GM21737 (cell line): ENCODE measurements around the gene FGF6.
"Not testable (repeated sequence)": the region's sequence is repeated elsewhere in the genome, so short reads cannot be mapped to it uniquely, and the experiment has no call there.

Experiments
- ATAC-seq: cut with Tn5 transposase; IDR thresholded peaks from one replicate; pipeline ENCODE4 v1.9.1; 2021; ENCODE audit warnings: mild to moderate bottlenecking, moderate library complexity; ENCODE audit not compliant: unreplicated experiment

Gene FGF6

GRCh38 chr12:4421590-4422031 is 24.0 kb downstream of the FGF6 start:
- ATAC-seq = no peak

DNA sequence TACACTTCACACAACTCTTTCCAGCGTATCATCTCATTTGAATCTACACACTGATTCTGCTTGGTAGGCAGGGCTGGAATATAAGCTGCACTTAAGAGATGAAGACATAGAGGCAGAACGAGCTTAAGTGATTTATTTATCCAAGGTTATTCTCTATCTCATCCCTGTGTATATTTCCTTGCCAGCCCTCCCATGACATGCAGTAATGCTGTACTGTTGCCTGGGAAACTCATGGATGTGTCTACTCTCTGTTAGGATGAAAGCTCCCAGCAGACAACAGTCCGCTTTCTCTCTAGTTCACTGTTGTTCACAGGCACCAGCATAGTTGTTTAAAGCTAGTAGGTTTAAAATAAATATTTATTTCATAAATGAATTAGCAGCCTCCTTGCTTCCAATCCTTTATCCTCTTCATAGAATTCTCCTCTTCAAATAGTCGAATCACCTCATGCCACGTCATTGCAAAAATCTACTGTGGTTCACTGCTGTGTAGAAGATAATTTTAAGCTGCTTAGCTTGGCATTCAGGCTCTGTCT is 25.4 kb downstream of the FGF6 start:
- ATAC-seq = no peak

- ATAC-seq = no peak
Measured at GRCh38 chr12:4418913-4419312, 26.7 kb downstream of the FGF6 start.

GRCh38 chr12:4417936-4418335 is 27.7 kb downstream of the FGF6 start:
- no peak for ATAC-seq

DNA sequence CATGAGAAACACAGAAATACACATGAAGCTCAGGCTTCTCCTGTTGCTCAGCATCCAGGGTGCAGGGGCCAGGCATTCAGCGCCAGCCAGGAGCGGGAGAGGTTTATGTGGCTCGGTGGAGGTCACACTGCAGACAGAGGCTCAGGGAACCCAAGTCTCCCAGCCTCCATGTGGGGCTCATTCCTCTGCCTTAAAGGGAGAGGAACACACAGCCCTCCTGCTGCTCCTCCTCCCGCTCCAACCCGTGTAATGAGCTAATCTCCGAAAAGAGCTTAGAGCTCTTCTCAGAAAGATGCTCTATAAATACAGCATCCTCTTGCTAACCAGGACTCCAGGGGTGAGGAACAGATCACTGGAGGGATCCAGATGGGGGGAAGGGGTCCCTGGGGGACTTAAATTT is 28.2 kb downstream of the FGF6 start:
- no peak for ATAC-seq

- no peak for ATAC-seq
Measured at GRCh38 chr12:4416276-4416675, 29.3 kb downstream of the FGF6 start.

DNA sequence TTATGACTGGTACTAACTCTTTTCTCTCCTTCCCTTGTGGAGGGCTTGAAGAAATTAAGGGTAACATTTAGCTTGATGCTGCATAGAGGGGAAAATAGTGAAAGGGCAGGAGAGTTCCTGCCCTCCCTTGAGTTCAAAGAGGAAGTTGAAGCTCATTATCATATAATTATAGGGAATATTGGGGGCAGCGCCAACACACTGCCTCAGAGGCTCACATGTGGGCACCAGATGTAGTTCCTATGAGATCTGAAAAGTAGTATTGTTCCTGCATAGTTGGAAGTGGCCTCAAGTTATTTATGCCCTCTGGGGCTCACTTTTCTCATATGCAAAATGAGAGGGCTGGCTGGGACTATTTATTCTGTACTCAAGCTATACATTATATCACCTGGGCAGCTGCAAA is 33.1 kb downstream of the FGF6 start:
- ATAC-seq = no peak

GRCh38 chr12:4412056-4412455 is 33.6 kb downstream of the FGF6 start:
- ATAC-seq = no peak

GRCh38 chr12:4407136-4407535 is 38.5 kb downstream of the FGF6 start:
- no peak for ATAC-seq

DNA sequence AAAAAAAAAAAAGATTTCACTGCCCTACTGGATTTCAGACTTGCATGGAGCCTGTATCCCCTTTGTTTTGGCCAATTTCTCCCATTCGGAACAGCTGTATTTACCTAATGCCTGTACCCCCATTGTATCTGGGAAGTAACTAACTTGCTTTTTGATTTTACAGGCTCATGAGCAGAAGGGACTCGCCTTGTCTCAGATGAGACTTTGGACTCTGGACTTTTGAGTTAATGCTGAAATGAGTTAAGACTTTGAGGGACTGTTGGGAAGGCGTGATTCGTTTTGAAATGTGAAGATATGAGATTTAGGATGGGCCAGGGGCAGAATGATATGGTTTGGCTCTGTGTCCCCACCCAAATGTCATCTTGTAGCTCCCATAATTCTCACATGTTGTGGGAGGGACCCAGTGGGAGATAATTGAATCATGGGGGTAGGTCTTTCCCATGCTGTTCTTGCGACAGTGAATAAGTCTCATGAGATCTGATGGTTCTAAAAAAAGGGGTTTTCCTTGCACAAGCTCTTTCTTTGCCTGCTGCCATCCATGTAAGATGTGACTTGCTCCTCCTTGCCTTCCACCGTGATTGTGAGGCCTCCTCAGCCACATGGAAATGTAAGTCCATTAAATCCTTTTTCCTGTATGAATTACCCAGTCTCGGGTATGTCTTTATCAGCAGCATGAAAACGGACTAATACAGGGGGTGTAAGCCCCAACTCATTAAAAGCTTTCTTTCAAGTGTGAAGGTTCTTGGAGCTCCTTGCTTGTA is 40.6 kb downstream of the FGF6 start:
- not testable (repeated sequence) for ATAC-seq

DNA sequence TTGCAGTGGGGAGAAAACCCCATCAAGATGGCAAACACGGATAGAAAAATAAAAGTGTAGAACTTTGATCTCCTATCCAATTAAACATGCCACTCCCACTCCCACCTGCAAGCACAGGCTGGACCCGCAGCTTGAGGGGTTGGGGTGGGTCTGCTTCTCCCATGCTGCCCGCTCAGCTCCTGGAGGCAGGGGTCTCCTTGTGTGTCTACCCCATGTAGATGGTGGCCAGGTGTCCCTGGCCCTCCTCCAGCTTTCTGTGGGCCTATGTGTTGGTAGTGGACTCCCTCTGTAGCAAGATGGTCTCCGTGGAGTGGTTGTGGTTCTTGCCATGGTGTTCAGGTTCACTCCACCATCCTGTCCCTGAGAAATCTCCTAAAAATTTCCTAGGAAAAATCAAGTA is 42.6 kb downstream of the FGF6 start:
- ATAC-seq = no peak

- no peak for ATAC-seq
Measured at GRCh38 chr12:4401117-4401516, 44.5 kb downstream of the FGF6 start.

GRCh38 chr12:4395818-4396217 is 49.8 kb downstream of the FGF6 start:
- no peak for ATAC-seq

DNA sequence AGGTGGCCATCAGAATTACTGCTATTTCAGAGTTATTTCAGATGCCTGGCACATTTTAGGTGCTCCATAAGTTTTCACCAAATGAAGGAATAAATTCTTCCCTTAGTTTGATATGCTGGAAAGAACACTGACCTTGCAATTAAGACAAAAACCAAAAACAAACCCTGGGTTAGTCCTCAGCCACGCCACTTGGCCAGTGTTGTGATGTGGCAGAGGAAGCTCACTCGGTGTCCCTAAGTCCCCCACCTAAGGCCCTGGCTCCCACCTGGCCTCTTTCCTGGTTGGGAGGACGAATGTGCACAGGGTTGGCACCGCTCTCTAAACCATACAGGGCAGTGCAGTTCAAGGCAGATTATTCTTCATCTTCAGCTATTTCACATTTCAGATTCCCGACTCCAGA is 52.4 kb downstream of the FGF6 start:
- ATAC-seq = no peak

- ATAC-seq = no peak
Measured at GRCh38 chr12:4392223-4392742, 53.3 kb downstream of the FGF6 start.

DNA sequence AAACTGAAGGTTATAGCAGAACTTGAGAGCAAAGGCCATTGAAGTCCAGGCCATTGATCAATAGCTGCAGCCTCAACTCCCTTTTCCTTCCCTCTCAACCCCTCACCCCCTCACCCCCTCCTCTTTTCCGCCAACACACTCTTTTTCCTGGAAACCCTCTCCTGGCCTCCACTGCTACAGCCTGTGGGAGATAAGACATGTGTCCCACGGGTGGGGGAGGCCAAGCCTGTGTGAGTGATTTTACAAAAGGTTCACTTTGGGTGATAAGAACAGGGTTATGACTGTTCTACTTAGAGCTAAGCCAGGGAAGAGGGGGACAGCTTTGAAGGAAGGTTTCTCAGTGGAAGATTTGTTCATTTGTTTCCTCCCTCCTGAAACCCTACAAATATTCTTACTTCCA is 57.0 kb downstream of the FGF6 start:
- no peak for ATAC-seq

DNA sequence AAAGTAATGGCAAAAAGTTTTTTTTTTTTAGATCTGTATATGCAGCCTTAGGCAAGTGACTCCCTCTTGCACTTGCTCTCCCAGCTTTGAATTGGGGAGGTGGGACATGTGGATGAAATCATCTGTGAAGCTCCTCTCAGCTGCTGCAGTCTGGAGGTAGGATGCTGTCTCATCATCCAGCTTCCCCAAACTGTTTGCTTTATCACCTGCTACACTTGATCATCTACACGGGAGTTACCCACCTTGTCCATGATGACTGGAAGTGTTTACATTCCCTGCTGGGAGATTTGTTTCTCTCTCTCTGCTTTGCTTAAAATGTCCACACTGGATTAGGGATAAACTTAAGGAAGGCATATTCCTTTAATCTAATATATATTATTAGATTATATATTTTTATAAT is 57.6 kb downstream of the FGF6 start:
- ATAC-seq = no peak

GRCh38 chr12:4387607-4388006 is 58.0 kb downstream of the FGF6 start:
- ATAC-seq = no peak

DNA sequence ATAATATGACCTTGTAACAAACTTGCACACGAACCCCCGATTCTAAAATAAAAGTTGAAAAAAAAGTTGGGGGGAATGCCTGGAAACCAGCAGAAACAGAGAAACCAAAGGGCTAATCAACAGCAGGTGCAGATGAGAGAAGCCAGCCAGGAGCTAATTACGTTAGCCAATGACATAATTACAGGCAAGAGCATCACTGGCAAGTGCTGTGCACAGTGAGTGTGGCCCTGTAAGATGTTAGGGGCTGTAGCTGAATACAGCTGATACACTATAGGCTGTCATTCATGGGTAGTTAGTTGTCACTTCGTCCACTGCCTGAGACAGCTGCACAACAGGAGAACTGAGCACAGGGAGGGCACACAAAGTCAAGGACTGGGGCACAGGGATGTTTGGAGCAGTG is 58.8 kb downstream of the FGF6 start:
- no peak for ATAC-seq
